ENCODE results near the gene SPACA7.

The SPACA7 gene

DNA sequence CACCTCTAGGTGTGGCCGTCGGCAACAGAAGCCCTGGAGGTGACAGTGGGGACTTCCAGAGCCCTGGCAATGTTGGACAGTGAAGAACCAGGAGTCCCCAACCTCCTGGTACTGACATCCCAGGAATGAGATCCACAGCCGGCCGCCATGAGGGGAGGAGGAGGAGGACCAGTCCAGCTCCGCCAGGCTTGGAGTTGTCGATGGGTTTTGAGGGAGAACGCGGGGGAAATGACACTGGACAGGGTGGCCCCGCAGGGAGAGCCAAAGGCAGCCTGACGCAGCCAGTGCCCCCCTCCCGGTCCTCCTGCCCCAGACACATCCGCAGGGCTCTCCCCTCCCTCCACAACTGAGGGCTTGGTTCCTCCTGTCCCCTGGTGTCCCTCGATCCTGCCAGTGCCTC, 57.9 kb downstream of the SPACA7 start:
- peak in 1 of 2 experiments; percentile 0 for DNase-seq (ENCODE audit: low read depth in 1 of 2, low spot score in 1 of 2)
- Histone ChIP-seq H3K4me3 (replicated peaks; ENCODE audit: insufficient read depth, low read length) (no peak overlapping the region), H3K27ac (replicated peaks) (no peak overlapping the region), H3K27me3 (ENCODE audit: insufficient read depth, poor library complexity, severe bottlenecking) (no peaks in the 10 kb centered on the region)
- TF ChIP-seq, protein P1, sequence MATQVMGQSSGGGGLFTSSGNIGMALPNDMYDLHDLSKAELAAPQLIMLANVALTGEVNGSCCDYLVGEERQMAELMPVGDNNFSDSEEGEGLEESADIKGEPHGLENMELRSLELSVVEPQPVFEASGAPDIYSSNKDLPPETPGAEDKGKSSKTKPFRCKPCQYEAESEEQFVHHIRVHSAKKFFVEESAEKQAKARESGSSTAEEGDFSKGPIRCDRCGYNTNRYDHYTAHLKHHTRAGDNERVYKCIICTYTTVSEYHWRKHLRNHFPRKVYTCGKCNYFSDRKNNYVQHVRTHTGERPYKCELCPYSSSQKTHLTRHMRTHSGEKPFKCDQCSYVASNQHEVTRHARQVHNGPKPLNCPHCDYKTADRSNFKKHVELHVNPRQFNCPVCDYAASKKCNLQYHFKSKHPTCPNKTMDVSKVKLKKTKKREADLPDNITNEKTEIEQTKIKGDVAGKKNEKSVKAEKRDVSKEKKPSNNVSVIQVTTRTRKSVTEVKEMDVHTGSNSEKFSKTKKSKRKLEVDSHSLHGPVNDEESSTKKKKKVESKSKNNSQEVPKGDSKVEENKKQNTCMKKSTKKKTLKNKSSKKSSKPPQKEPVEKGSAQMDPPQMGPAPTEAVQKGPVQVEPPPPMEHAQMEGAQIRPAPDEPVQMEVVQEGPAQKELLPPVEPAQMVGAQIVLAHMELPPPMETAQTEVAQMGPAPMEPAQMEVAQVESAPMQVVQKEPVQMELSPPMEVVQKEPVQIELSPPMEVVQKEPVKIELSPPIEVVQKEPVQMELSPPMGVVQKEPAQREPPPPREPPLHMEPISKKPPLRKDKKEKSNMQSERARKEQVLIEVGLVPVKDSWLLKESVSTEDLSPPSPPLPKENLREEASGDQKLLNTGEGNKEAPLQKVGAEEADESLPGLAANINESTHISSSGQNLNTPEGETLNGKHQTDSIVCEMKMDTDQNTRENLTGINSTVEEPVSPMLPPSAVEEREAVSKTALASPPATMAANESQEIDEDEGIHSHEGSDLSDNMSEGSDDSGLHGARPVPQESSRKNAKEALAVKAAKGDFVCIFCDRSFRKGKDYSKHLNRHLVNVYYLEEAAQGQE (IDR thresholded peaks at IDR 0.05; ENCODE audit: insufficient replicate concordance, low read depth): no peak
- TF ChIP-seq, protein P2, sequence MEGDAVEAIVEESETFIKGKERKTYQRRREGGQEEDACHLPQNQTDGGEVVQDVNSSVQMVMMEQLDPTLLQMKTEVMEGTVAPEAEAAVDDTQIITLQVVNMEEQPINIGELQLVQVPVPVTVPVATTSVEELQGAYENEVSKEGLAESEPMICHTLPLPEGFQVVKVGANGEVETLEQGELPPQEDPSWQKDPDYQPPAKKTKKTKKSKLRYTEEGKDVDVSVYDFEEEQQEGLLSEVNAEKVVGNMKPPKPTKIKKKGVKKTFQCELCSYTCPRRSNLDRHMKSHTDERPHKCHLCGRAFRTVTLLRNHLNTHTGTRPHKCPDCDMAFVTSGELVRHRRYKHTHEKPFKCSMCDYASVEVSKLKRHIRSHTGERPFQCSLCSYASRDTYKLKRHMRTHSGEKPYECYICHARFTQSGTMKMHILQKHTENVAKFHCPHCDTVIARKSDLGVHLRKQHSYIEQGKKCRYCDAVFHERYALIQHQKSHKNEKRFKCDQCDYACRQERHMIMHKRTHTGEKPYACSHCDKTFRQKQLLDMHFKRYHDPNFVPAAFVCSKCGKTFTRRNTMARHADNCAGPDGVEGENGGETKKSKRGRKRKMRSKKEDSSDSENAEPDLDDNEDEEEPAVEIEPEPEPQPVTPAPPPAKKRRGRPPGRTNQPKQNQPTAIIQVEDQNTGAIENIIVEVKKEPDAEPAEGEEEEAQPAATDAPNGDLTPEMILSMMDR (IDR thresholded peaks at IDR 0.05; ENCODE audit: insufficient read depth, low read length): no peak
- TF ChIP-seq GABPA (IDR thresholded peaks at IDR 0.05; ENCODE audit: low read depth) (no peak), POLR2AphosphoS5 (IDR thresholded peaks at IDR 0.05; ENCODE audit: low read depth) (no peak), SPI1 (IDR thresholded peaks at IDR 0.05; ENCODE audit: borderline replicate concordance, low read depth) (no peak)

DNA sequence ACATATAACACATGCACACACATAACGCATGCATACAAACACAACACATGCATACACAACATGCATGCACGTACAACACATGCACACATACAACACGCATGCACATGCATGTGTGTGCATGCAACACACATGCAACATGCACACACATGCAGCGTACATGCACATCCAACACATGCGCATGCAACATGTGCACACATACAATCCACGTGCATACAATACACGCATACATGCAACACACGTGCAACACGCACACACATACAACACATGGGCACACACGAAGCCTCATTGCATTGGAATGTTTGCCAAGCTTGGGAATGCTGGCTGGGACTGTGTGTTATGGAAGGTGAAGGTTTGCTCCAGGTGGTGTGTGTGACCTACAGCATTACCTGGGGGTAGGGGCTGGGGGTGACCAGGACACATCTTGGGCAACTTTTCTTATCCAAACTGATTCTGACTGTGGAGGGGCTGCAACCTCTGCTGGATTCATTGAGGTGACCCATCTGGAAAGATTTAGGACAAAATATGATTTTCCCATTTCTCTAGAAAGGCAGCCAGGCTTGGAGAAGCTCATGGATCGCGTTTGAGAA, 58.9 kb downstream of the SPACA7 start:
- no peak overlapping the region for H3K4me3 ChIP-seq (replicated peaks; ENCODE audit: insufficient read depth, low read length)
- DNase-seq (ENCODE audit: low read depth in 1 of 2, low spot score in 1 of 2): no peak
- no peak for TF ChIP-seq SPI1 (IDR thresholded peaks at IDR 0.05; ENCODE audit: borderline replicate concordance, low read depth)
- TF ChIP-seq GABPA (IDR thresholded peaks at IDR 0.05; ENCODE audit: low read depth): no peak
- TF ChIP-seq POLR2AphosphoS5 (IDR thresholded peaks at IDR 0.05; ENCODE audit: low read depth): no peak
- TF ChIP-seq, protein P1 (IDR thresholded peaks at IDR 0.05; ENCODE audit: insufficient replicate concordance, low read depth): no peak
- TF ChIP-seq, protein P2 (IDR thresholded peaks at IDR 0.05; ENCODE audit: insufficient read depth, low read length): no peak
- H3K27me3 ChIP-seq (ENCODE audit: insufficient read depth, poor library complexity, severe bottlenecking): peaks cover 5% of the 10 kb centered on the region
- no peak overlapping the region for H3K27ac ChIP-seq (replicated peaks)

DNA sequence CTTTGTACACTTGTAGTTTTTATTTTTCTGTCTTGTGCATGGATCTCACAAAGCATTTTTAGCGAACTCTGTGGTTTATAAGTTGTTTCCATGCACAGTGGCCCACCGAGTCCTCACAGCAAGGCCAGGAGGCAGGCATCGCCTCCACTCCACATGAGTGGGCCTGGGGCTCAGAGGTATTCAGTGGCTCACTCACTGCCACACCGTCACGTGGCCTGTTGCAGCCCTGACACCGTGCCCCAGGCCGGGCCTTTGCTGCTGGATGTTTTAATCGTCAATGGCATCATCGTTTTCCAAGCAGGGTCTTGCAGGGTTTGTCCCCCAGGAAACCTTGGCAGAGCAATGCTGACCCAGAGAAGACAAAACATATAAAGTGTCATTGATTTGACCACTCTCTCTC, 59.8 kb downstream of the SPACA7 start:
- TF ChIP-seq GABPA (IDR thresholded peaks at IDR 0.05; ENCODE audit: low read depth): no peak
- TF ChIP-seq, protein P2 (IDR thresholded peaks at IDR 0.05; ENCODE audit: insufficient read depth, low read length): no peak
- TF ChIP-seq POLR2AphosphoS5 (IDR thresholded peaks at IDR 0.05; ENCODE audit: low read depth): no peak
- TF ChIP-seq, protein P1 (IDR thresholded peaks at IDR 0.05; ENCODE audit: insufficient replicate concordance, low read depth): no peak
- no peak for TF ChIP-seq SPI1 (IDR thresholded peaks at IDR 0.05; ENCODE audit: borderline replicate concordance, low read depth)
- Histone ChIP-seq H3K27me3 (ENCODE audit: insufficient read depth, poor library complexity, severe bottlenecking) (peaks cover 5% of the 10 kb centered on the region), H3K4me3 (replicated peaks; ENCODE audit: insufficient read depth, low read length) (no peak overlapping the region), H3K27ac (replicated peaks) (no peak overlapping the region)
- peak in 1 of 2 experiments; percentile 1 for DNase-seq (ENCODE audit: low read depth in 1 of 2, low spot score in 1 of 2)

Data from HL-60 (cell line).